ENCODE data around the gene SRA1.

Gene SRA1

GRCh38 chr5:140540227-140540626 is 17.0 kb downstream of the SRA1 start:
- H3K4me3 ChIP-seq (ENCODE audit: low read depth, low read length), result no peak overlapping the region
- no peak for DNase-seq (ENCODE audit: low read depth, low spot score)
- CTCF ChIA-PET, result interaction anchor here (0.9 kb wide), 1 partner anchor 11 kb away, joined by 3 read pairs; no protein-coding TSS in a partner anchor
- POLR2A ChIA-PET, result no interaction called here
- TF ChIP-seq CTCF (IDR thresholded peaks at IDR 0.05; ENCODE audit: insufficient read depth, low read length, missing control alignments), result no peak

DNA sequence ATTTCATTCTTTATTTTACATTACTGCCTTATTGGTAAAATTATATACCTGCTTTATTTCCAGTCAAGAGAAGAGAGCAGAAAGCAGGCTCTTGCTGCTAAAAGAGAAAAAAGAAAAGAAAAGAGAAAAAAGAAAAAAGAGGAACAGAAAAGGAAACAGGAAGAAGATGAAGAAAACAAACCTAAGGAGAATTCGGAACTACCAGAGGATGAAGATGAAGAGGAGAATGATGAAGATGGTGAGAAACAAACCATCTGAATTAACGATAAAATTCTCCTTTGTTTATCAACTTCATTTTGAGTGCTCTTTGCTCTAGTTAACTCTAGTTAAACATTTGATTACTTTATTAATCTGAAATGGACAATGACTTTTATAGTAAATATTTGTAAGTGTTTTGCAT is 33.3 kb downstream of the SRA1 start:
- no peak overlapping the region for H3K4me3 ChIP-seq (ENCODE audit: low read depth, low read length)
- ChIA-PET POLR2A (no interaction called here), CTCF (no interaction called here)
- DNase-seq (ENCODE audit: low read depth, low spot score), result no peak
- TF ChIP-seq CTCF (IDR thresholded peaks at IDR 0.05; ENCODE audit: insufficient read depth, low read length, missing control alignments), result no peak

DNA sequence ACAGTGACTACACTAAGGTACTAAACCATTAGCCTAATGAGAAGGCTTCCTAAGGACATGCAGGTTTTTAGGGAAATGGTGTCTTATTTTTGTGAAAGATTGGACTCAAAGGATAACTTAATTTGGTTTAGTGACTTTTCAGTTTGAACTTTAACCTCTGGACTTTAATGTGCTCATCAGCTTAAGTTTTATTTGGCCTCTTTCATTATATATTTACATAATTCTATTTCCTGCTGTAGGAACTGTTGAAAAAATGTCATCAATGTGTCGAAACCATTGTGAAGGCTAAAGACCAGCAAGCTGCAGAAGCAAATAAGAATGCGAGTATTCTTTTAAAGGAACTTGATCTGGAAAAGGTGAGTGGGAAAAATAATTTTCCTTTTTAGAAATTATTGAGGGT is 44.1 kb downstream of the SRA1 start:
- ChIA-PET POLR2A (no interaction called here), CTCF (no interaction called here)
- DNase-seq (ENCODE audit: low read depth, low spot score), result no peak
- no peak for TF ChIP-seq CTCF (IDR thresholded peaks at IDR 0.05; ENCODE audit: insufficient read depth, low read length, missing control alignments)
- H3K4me3 ChIP-seq (ENCODE audit: low read depth, low read length), result no peak overlapping the region

DNA sequence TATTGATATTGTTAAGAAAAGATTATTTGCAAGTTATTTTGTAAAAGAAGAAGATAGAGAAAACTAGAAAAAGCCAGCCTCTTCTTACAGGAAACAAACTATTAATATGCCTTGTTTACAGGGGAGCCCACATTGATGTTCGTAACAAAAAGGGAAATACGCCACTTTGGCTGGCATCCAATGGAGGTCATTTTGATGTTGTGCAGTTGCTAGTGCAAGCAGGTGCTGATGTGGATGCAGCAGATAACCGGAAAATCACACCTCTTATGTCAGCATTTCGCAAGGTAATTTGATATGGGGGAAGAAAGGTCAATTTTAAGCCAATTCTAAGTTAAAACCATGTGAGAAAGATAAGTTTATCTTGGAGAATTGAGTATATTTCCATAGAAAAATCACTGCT is 47.4 kb downstream of the SRA1 start:
- ChIA-PET CTCF (no interaction called here), POLR2A (no interaction called here)
- DNase-seq (ENCODE audit: low read depth, low spot score), result no peak
- TF ChIP-seq CTCF (IDR thresholded peaks at IDR 0.05; ENCODE audit: insufficient read depth, low read length, missing control alignments), result no peak
- no peak overlapping the region for H3K4me3 ChIP-seq (ENCODE audit: low read depth, low read length)

DNA sequence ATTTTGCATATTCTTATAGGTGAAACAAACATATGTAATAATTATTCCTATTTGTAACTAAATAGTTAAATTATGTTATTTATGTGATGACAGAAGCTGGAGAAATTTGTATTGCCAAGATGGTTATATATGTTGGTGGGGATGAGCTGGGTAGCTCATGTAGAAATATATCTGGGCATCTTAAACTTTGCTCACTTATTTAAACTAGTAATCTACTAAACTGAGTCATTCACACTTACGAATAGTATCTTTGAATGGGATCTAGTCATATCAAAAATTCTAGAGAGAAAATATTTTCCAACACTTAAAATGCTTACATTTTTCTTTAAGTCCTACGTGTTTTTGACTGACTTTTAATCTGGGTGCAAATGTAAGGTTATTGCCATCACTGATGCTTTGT is 54.4 kb downstream of the SRA1 start:
- TF ChIP-seq CTCF (IDR thresholded peaks at IDR 0.05; ENCODE audit: insufficient read depth, low read length, missing control alignments), result no peak
- no peak overlapping the region for H3K4me3 ChIP-seq (ENCODE audit: low read depth, low read length)
- DNase-seq (ENCODE audit: low read depth, low spot score), result no peak
- ChIA-PET CTCF (no interaction called here), POLR2A (no interaction called here)

Data from AG04449 (cell line).